Activated T-cell treated with anti-CD3 and anti-CD28 coated beads for 24 hours (primary cell): ENCODE data around the gene NDFIP2.

Source experiments
- DNase-seq: peaks from one replicate; pipeline ENCODE4 v3.0.0-alpha.2; 2020; ENCODE audit warnings: low read depth

Gene NDFIP2

GRCh38 chr13:79459906-79460305, 21.0 kb upstream of the NDFIP2 start:
- DNase-seq, result no peak

- no peak for DNase-seq
Measured at GRCh38 chr13:79462895-79463294, 18.1 kb upstream of the NDFIP2 start.

GRCh38 chr13:79463604-79464003, 17.4 kb upstream of the NDFIP2 start:
- no peak for DNase-seq

- DNase-seq, result no peak
Measured at GRCh38 chr13:79466872-79467271, 14.1 kb upstream of the NDFIP2 start.

GRCh38 chr13:79468402-79468801, 12.6 kb upstream of the NDFIP2 start:
- no peak for DNase-seq

- DNase-seq, result no peak
Measured at GRCh38 chr13:79468819-79469218, 12.1 kb upstream of the NDFIP2 start.

GRCh38 chr13:79469608-79470007, 11.3 kb upstream of the NDFIP2 start:
- no peak for DNase-seq

- no peak for DNase-seq
Measured at GRCh38 chr13:79470666-79471065, 10.3 kb upstream of the NDFIP2 start.

GRCh38 chr13:79475569-79475968, 5.4 kb upstream of the NDFIP2 start:
- DNase-seq, result no peak

- no peak for DNase-seq
Measured at GRCh38 chr13:79477968-79478367, 3.0 kb upstream of the NDFIP2 start.

GRCh38 chr13:79479882-79480281, 1.1 kb upstream of the NDFIP2 start:
- DNase-seq, result no peak

- DNase-seq, result peak; percentile 66
Measured at GRCh38 chr13:79481685-79482052, 714 bp downstream of the NDFIP2 start.

GRCh38 chr13:79482281-79482970, 1.5 kb downstream of the NDFIP2 start:
- DNase-seq, result no peak

- DNase-seq, result no peak
Measured at GRCh38 chr13:79483086-79483706, 2.2 kb downstream of the NDFIP2 start.

- no peak for DNase-seq
Measured at GRCh38 chr13:79485014-79485811, 4.3 kb downstream of the NDFIP2 start.

GRCh38 chr13:79486433-79487188, 5.7 kb downstream of the NDFIP2 start:
- no peak for DNase-seq

- no peak for DNase-seq
Measured at GRCh38 chr13:79490326-79490725, 9.4 kb downstream of the NDFIP2 start.

- no peak for DNase-seq
Measured at GRCh38 chr13:79490824-79491223, 9.9 kb downstream of the NDFIP2 start.

GRCh38 chr13:79491715-79492114, 10.8 kb downstream of the NDFIP2 start:
- no peak for DNase-seq

GRCh38 chr13:79492313-79492798, 11.4 kb downstream of the NDFIP2 start:
- DNase-seq, result no peak

GRCh38 chr13:79492918-79493594, 12.1 kb downstream of the NDFIP2 start:
- no peak for DNase-seq

GRCh38 chr13:79496188-79496587, 15.2 kb downstream of the NDFIP2 start:
- no peak for DNase-seq
